Mesendoderm (in vitro differentiated cells): Measurements from ENCODE around the gene FASTK.

ENCODE experiments used
- DNase-seq: peaks from one replicate; pipeline ENCODE4 v3.0.0; 2013
- H2AK5ac ChIP-seq: 2 replicates; pipeline ENCODE4 v1.6.1; 2013; ENCODE audit warnings: low read length, inconsistent platforms
- H2BK120ac ChIP-seq: 2 replicates; pipeline ENCODE4 v1.6.1; 2013; ENCODE audit warnings: low read depth, mild to moderate bottlenecking, low read length, moderate library complexity, mixed read lengths
- H2BK15ac ChIP-seq: replicated peaks from 2 replicates; pipeline ENCODE4 v1.6.1; 2013; ENCODE audit warnings: low read depth, mild to moderate bottlenecking, moderate library complexity
- H2BK5ac ChIP-seq: 2 replicates; pipeline ENCODE4 v1.6.1; 2013; ENCODE audit warnings: low read length, inconsistent platforms
- H3K18ac ChIP-seq: 2 replicates; pipeline ENCODE4 v1.6.1; 2013; ENCODE audit warnings: mild to moderate bottlenecking, low read length, mixed read lengths
- H3K23ac ChIP-seq: one replicate; pipeline ENCODE4 v1.6.1; 2013; ENCODE audit warnings: low read length
- H3K27ac ChIP-seq: 2 replicates; pipeline ENCODE4 v1.5.1; 2013; ENCODE audit warnings: low read depth, mild to moderate bottlenecking, inconsistent platforms, low read length, moderate library complexity
- H3K27me3 ChIP-seq: 2 replicates; pipeline ENCODE4 v1.6.1; 2013; ENCODE audit warnings: low read length, control low read depth, mild to moderate bottlenecking, inconsistent platforms; ENCODE audit not compliant: insufficient read depth, poor library complexity
- H3K36me3 ChIP-seq: 2 replicates; pipeline ENCODE4 v1.6.1; 2013; ENCODE audit warnings: low read length, inconsistent platforms; ENCODE audit not compliant: control insufficient read depth, insufficient read depth
- H3K4ac ChIP-seq: one replicate; pipeline ENCODE4 v1.6.1; 2013; ENCODE audit warnings: low read depth, mild to moderate bottlenecking, low read length, moderate library complexity
- H3K4me1 ChIP-seq: 2 replicates; pipeline ENCODE4 v1.6.1; 2013; ENCODE audit warnings: low read depth, low read length, inconsistent platforms; ENCODE audit not compliant: control insufficient read depth
- H3K4me2 ChIP-seq: 2 replicates; pipeline ENCODE4 v1.6.1; 2013; ENCODE audit warnings: low read length
- H3K4me3 ChIP-seq: 2 replicates; pipeline ENCODE4 v1.5.1; 2013; ENCODE audit warnings: mild to moderate bottlenecking, low read length
- H3K56ac ChIP-seq: one replicate; pipeline ENCODE4 v1.6.1; 2013; ENCODE audit warnings: low read length
- H3K79me1 ChIP-seq: 2 replicates; pipeline ENCODE4 v1.6.1; 2013; ENCODE audit warnings: low read length, inconsistent platforms
- H3K79me2 ChIP-seq: 2 replicates; pipeline ENCODE4 v1.6.1; 2013; ENCODE audit warnings: mild to moderate bottlenecking, low read length; ENCODE audit not compliant: control insufficient read depth, insufficient read depth
- H3K9ac ChIP-seq: 2 replicates; pipeline ENCODE4 v1.6.1; 2013; ENCODE audit warnings: low read length, inconsistent platforms
- H4K5ac ChIP-seq: one replicate; pipeline ENCODE4 v1.6.1; 2013; ENCODE audit warnings: low read length
- H4K8ac ChIP-seq: one replicate; pipeline ENCODE4 v1.6.1; 2013; ENCODE audit warnings: low read depth, mild to moderate bottlenecking, control low read depth, low read length, moderate library complexity
- WGBS: extraction: QIAGEN DNeasy Blood & Tissue Kit; methylation state at CpG from one replicate; pipeline ENCODE4 v1.1.7; 2013; ENCODE audit warnings: low lambda C conversion rate, missing lambda C conversion rate; ENCODE audit not compliant: insufficient coverage; ENCODE audit errors: extremely low coverage; 5-methylcytosine and 5-hydroxymethylcytosine counted together

Gene FASTK

DNA sequence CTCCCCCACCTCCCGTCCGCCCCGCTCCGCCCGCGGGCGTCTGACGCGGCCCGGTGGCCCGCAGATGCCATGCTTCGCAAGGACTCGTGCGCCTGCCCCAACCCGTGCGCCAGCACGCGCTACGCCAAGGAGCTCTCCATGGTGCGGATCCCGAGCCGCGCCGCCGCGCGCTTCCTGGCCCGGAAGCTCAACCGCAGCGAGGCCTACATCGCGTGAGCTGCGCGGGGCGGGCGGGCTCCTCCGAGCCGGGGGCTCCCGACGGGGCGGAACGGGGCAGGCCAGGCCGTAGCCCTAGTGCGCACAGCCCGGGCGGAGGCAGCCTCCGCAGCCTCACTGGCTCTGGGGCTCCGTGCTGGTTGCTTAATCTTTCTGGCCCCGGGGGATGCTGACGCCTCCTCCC, 29.5 kb downstream of the FASTK start:
- Histone ChIP-seq H3K18ac (no peak overlapping the region), H3K27me3 (peaks cover 1% of the 10 kb centered on the region), H3K56ac (no peak overlapping the region), H3K4me3 (no peak overlapping the region), H3K23ac (no peak overlapping the region), H2BK120ac (no peak overlapping the region), H3K9ac (no peak overlapping the region), H3K79me2 (no peaks in the 10 kb centered on the region), H2BK15ac (no peak overlapping the region), H3K4me2 (no peak overlapping the region), H3K4me1 (no peaks in the 10 kb centered on the region), H2AK5ac (no peak overlapping the region), H2BK5ac (no peak overlapping the region), H4K5ac (no peak overlapping the region), H3K27ac (no peak overlapping the region), H3K36me3 (no peaks in the 10 kb centered on the region), H3K4ac (no peak overlapping the region), H4K8ac (no peak overlapping the region), H3K79me1 (no peaks in the 10 kb centered on the region)
- DNase-seq = peak; percentile 89
- WGBS = no CpG with 5 or more reads among the region's 50 CpGs

DNA sequence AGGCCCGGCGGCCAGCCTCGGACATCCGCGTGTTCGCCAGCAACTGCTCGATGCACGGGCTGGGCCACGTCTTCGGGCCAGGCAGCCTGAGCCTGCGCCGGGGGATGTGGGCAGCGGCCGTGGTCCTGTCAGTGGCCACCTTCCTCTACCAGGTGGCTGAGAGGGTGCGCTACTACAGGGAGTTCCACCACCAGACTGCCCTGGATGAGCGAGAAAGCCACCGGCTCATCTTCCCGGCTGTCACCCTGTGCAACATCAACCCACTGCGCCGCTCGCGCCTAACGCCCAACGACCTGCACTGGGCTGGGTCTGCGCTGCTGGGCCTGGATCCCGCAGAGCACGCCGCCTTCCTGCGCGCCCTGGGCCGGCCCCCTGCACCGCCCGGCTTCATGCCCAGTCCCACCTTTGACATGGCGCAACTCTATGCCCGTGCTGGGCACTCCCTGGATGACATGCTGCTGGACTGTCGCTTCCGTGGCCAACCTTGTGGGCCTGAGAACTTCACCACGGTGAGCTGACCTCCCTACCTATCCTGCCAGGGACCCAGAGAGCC, 31.6 kb downstream of the FASTK start:
- Histone ChIP-seq H3K36me3 (no peaks in the 10 kb centered on the region), H2BK5ac (no peak overlapping the region), H2BK120ac (no peak overlapping the region), H3K9ac (no peak overlapping the region), H3K18ac (no peak overlapping the region), H3K79me1 (no peaks in the 10 kb centered on the region), H3K4me3 (no peak overlapping the region), H3K56ac (no peak overlapping the region), H3K4ac (no peak overlapping the region), H2BK15ac (no peak overlapping the region), H3K27ac (no peak overlapping the region), H3K4me1 (no peaks in the 10 kb centered on the region), H2AK5ac (no peak overlapping the region), H3K23ac (no peak overlapping the region), H4K5ac (no peak overlapping the region), H4K8ac (no peak overlapping the region), H3K79me2 (no peaks in the 10 kb centered on the region), H3K27me3 (peaks cover 1% of the 10 kb centered on the region), H3K4me2 (no peak overlapping the region)
- WGBS = no CpG with 5 or more reads among the region's 38 CpGs
- DNase-seq = no peak

DNA sequence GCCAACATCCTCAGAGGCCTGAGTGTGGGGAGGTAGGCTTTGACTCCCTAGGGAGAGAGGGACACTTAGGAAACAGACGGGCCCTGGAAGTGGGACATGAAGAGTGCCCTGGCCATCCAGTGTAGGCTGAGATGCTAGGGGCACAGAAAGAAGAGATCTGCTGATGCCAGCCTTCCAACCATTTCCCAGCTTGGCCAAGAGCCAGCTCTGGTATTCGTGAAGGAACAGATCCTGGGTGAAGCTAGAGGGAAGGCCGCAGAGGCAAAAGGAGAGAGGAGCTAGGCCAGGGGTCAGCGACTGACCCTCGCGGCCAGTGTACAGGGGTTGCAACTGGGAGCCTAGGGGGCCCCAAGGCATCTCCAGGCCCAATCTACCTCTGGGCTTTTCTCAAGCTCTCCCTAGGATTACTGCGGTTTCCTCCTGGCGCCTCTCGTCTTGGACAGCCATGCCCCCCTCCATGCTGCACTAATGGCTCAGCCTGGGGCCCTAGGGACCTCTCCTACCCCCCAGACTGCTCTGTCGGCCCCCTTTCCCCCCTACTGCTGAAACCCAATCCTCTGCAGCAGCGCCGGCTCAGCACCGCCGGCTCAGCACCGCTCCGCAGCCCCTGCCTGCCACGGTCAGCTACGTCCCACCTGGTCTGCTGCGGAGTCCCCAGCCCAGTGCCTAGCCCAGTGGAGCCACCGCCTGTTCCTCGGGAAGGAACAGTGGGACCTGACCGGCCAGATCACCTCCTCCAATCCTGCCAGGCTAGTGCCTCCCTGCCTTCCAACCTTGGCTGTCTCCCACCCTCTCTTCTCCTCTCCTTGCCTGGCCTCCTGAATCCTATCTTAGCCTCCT, 32.4 kb downstream of the FASTK start, which contains the start of gene ASIC3:
Gene ASIC3 (plus strand): TSS at position 556 of the 840 bp plus-strand sequence. CDS start 355 bp downstream, outside the sequence.
- Histone ChIP-seq H3K79me1 (no peaks in the 10 kb centered on the region), H3K18ac (no peak within 1 kb of the TSS), H3K4me1 (no peaks in the 10 kb centered on the region), H2BK5ac (no peak within 1 kb of the TSS), H2AK5ac (no peak within 1 kb of the TSS), H3K27ac (no peak within 1 kb of the TSS), H2BK15ac (no peak within 1 kb of the TSS), H3K4me3 (no peak within 1 kb of the TSS), H3K4me2 (no peak within 1 kb of the TSS), H4K8ac (no peak within 1 kb of the TSS), H3K36me3 (no peaks in the 10 kb centered on the region), H3K56ac (no peak within 1 kb of the TSS), H2BK120ac (no peak within 1 kb of the TSS), H3K4ac (no peak within 1 kb of the TSS), H3K27me3 (peaks cover 1% of the 10 kb centered on the region), H3K23ac (no peak within 1 kb of the TSS), H3K79me2 (no peaks in the 10 kb centered on the region), H4K5ac (no peak within 1 kb of the TSS), H3K9ac (no peak within 1 kb of the TSS)
- DNase-seq = no peak
- no CpG with 5 or more reads among the region's 22 CpGs for WGBS

DNA sequence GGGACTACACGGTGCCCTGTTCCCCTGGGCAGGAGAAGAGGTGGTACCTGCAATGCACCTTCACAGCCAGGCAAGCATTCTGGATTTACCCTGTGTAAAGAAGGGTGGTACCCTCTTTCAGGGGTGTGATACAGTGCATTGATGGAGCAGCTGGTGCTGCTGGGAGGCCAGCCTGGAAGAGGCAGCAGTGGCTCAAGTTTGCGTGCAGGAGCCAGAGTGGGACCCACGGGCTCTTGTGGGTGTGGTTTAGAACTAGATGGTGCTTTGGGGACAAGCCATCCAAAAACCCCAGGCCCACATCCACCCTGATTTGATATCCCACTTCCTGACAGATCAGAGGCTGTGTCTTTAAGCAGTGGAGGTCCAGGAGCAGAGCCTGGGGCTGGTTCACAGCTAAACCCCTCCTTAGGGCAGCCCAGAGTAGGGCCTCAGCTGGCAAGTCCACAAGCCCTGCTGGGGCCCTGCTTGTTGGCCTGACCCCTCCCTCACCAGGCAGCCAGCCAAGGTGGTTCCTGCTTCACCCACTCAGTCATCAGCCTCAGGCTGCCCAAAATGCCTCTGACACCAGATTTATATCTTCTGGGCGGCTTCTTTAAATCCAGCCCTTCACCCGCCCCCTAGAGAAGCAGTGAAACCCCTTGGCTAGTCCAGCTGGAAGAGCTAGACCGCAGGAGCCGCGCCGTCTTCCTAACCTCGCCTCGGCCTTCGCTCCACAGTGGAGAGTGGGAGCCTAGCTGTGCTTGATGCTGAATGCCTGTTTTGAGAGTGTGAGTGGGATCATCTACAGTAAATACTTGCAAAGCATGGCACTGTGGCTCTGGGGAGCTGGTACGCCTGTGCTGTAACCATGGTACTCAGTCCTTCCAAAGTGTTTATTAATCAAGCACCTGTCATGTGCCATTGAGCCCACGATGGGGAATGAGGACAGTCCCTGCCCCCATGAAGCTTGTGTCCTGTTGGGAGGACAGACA, 33.7 kb downstream of the FASTK start:
- H4K8ac ChIP-seq = no peak overlapping the region
- no peak overlapping the region for H3K27ac ChIP-seq
- H2AK5ac ChIP-seq = no peak overlapping the region
- no peaks in the 10 kb centered on the region for H3K4me1 ChIP-seq
- no peak overlapping the region for H3K4me2 ChIP-seq
- peaks cover 1% of the 10 kb centered on the region for H3K27me3 ChIP-seq
- no peak overlapping the region for H3K23ac ChIP-seq
- no CpG with 5 or more reads among the region's 14 CpGs for WGBS
- no peak overlapping the region for H3K9ac ChIP-seq
- no peak overlapping the region for H3K18ac ChIP-seq
- no peak overlapping the region for H2BK5ac ChIP-seq
- no peak overlapping the region for H3K56ac ChIP-seq
- H4K5ac ChIP-seq = no peak overlapping the region
- H3K79me1 ChIP-seq = no peaks in the 10 kb centered on the region
- H2BK15ac ChIP-seq = no peak overlapping the region
- no peak overlapping the region for H2BK120ac ChIP-seq
- H3K4ac ChIP-seq = no peak overlapping the region
- no peaks in the 10 kb centered on the region for H3K79me2 ChIP-seq
- no peak overlapping the region for H3K4me3 ChIP-seq
- H3K36me3 ChIP-seq = no peaks in the 10 kb centered on the region
- no peak for DNase-seq

DNA sequence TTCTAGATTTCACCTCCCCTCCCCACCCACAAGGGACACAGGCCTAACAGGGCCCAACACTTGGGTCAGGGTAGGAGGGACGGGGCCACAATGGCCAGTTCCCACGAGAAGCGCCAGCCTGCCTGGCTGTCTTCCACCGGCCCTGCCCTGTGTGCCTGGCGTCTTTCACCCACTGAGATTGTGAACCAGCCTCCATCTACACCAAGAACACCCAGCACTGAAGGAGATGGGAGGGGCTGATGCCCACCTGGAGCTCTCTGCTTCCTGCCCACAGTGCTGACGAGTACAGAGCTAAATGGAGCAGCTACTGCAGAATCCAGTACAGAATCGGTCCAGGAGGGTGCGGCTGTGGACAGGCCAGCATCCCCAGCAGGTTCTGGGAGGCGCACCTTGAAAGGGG, 34.6 kb downstream of the FASTK start:
- Histone ChIP-seq H3K27me3 (peaks cover 1% of the 10 kb centered on the region), H3K23ac (no peak overlapping the region), H3K27ac (no peak overlapping the region), H3K4ac (no peak overlapping the region), H4K8ac (no peak overlapping the region), H2BK5ac (no peak overlapping the region), H3K4me3 (no peak overlapping the region), H3K56ac (no peak overlapping the region), H3K4me1 (no peaks in the 10 kb centered on the region), H3K79me1 (no peaks in the 10 kb centered on the region), H2AK5ac (no peak overlapping the region), H3K4me2 (no peak overlapping the region), H3K9ac (no peak overlapping the region), H2BK120ac (no peak overlapping the region), H3K18ac (no peak overlapping the region), H4K5ac (no peak overlapping the region), H3K36me3 (no peaks in the 10 kb centered on the region), H3K79me2 (no peaks in the 10 kb centered on the region), H2BK15ac (no peak overlapping the region)
- no peak for DNase-seq
- WGBS = no CpG with 5 or more reads among the region's 9 CpGs
